Activated T-cell treated with anti-CD3 and anti-CD28 coated beads, Interleukin-2, amount 50 U/mL, for 72 hours (primary cell): ENCODE data around the gene CFAP210. TPM values are rescaled to one million over a fixed set of nuclear protein-coding genes. Genes with fewer than 3 reads are reported as not detected.

Experiments
- ATAC-seq, 2 donors: fragments of 150-1000 bp; cut with Tn5 transposase; replicated peaks in 1 of 2; 2 replicates each; pipeline ENCODE4 v1.10.0; 2021; ENCODE audit warnings: moderate library complexity in 2 of 2, mild to moderate bottlenecking in 1 of 2
- DNase-seq, 2 donors: peaks; one replicate each; pipeline ENCODE4 v3.0.0; 2021 to 2022; ENCODE audit warnings: mixed read lengths in 1 of 2
- H3K27ac Mint-ChIP-seq: one replicate; pipeline ENCODE4 v1.8.0; 2022; ENCODE audit warnings: mild to moderate bottlenecking, moderate library complexity, mixed read lengths
- H3K27me3 Mint-ChIP-seq: one replicate; pipeline ENCODE4 v1.8.0; 2022; ENCODE audit warnings: low read depth, mixed read lengths
- H3K36me3 Mint-ChIP-seq, 2 donors: one replicate each; pipeline ENCODE4 v1.8.0; 2022; ENCODE audit warnings: mixed read lengths in 2 of 2, mild to moderate bottlenecking in 1 of 2; ENCODE audit not compliant: insufficient read depth in 2 of 2
- H3K4me1 Mint-ChIP-seq: one replicate; pipeline ENCODE4 v1.8.0; 2022; ENCODE audit warnings: low read depth, mixed read lengths
- H3K4me3 Mint-ChIP-seq, 2 donors: one replicate each; pipeline ENCODE4 v1.8.0; 2022; ENCODE audit warnings: mild to moderate bottlenecking in 2 of 2, mixed read lengths in 2 of 2, moderate library complexity in 2 of 2
- H3K9me3 Mint-ChIP-seq, 2 donors: one replicate each; pipeline ENCODE4 v1.8.0; 2022; ENCODE audit warnings: mixed read lengths in 2 of 2
- total RNA-seq, 2 donors: library from RNA; stranded (reverse); gene quantifications; one replicate each; pipeline ENCODE4 v1.2.3, GENCODE V29; 2022

CFAP210 gene
- under 1 TPM in 1 of 2 donors, not detected in 1; 0.22 TPM for total RNA-seq

DNA sequence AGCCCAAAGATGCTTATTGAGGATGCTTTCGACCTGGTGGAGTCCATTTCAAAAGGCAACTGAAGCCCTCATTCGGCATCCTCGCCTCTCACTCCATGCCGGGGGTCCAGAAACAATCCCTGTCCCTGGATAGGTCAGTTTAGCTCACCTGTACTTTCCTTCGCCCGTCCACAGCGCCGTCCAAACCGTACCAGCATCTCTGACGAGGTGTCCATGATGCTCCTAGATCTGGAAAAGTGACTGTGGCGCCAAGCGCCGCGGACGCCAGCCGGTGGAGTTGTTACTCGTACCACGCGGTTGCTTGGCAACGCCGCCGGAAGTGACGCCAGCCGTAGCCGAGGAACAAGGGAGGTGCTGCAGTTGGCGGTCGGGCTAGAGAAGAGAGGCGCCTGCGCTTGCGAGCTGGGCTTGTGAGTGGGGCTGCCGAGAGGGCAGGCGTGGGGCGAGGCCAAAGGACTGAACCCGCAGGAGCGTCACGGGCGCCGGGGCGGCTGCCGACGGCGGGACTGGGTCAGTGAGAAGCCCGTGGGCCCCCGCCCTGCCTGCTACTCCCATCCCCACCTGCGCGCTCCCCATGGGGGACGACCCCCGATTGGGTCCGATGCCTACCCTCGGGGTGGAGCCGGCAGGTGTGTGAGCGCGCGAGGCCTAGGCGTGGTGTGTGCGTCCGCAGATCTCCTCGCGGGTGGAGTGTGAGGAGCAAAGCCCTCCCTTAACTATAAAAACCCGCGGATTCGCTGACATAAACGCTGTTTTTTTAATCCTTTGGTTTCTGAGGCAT lies at the start of gene CFAP210, which contains the start of gene PHOSPHO2:
Gene CFAP210 (minus strand): TSS at position 293 of the 781 bp plus-strand sequence. CDS start 78 bp downstream, at position 215.
Gene PHOSPHO2 (plus strand): TSS at position 357 of the 781 bp plus-strand sequence. CDS start 6,503 bp downstream, outside the sequence.
- peak within 1 kb of the TSS; percentile 94 to 98 for H3K4me3 Mint-ChIP-seq
- peak; percentile 100 for ATAC-seq

GRCh38 chr2:169743549-169743948 lies 49.3 kb upstream of the CFAP210 start:
- no peak overlapping the region for H3K4me3 Mint-ChIP-seq
- peaks cover 5% of the 10 kb centered on the region for H3K4me1 Mint-ChIP-seq
- no peak for ATAC-seq
- no peak overlapping the region for H3K27ac Mint-ChIP-seq
- H3K27me3 Mint-ChIP-seq: no peaks in the 10 kb centered on the region
- peaks cover 2 to 7% of the 10 kb centered on the region in 2 donors for H3K36me3 Mint-ChIP-seq
- peaks cover 0 to 3% of the 10 kb centered on the region in 2 donors for H3K9me3 Mint-ChIP-seq
- DNase-seq: no peak

More for the DNA sequence above, at the start of gene CFAP210, which contains the start of gene PHOSPHO2:
- Mint-ChIP-seq H3K9me3 (peaks cover 2% of the 10 kb centered on the region in 2 donors), H3K4me1 (peaks cover 33% of the 10 kb centered on the region), H3K27me3 (peaks cover 23% of the 10 kb centered on the region), H3K27ac (peak within 1 kb of the TSS; percentile 68), H3K36me3 (peaks cover 7 to 15% of the 10 kb centered on the region in 2 donors)
- peak; percentile 99 for DNase-seq

DNA sequence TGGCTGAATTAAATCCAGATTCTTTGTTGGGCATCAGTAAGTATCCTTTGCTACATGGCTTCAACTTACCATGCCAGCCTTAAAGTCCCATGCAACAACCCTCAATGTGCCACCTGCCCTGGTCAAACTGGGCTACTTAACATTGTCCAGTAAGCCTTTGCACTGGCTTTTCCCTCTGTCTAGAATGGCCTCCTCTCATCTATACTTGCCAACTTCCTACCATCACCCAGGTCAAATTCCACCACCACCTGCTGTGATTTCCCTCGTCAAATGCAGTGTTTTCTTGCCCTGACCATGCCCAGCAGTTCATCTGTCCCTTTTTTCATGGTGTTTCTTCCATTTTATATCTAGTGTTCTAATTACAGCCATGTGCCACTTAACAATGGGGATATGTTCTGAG lies 45.1 kb upstream of the CFAP210 start:
- Mint-ChIP-seq H3K9me3 (peaks cover 0 to 3% of the 10 kb centered on the region in 2 donors), H3K27me3 (peaks cover 8% of the 10 kb centered on the region), H3K4me1 (peaks cover 5% of the 10 kb centered on the region), H3K4me3 (no peak overlapping the region), H3K27ac (no peak overlapping the region), H3K36me3 (peaks cover 2 to 7% of the 10 kb centered on the region in 2 donors)
- no peak for DNase-seq
- no peak for ATAC-seq

DNA sequence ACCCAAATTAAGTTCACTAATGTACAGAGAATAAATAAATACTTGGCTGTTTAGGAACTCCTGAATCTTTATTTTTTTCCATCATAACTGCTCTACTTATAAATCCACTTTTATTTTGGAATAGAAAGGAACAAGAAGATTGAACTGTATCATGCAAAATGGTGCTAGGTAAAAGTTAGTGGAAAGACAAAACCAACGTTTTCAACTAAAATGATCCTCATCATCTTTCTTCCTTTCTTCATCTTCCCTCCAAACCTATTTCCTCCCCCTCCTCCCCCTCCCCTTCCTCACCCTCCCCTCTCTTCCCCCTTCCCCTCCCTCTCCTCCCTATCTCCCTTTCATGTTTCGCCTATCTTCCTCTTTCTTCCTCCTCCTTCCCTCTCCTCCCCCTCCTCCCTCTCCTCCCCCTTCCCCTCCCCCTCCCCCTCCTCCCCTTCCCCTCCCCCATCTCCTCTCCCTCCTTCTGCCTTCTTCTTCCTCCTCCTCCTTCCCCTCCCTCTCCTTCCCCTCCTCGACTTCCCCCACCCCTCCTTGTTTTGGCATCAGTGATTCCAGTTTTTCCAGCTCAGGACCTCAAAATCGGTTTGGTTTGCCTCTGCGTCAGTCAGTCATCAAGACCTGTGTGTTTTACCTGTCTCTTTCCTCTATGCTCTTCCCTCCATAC lies 44.5 kb upstream of the CFAP210 start:
- peaks cover 8% of the 10 kb centered on the region for H3K27me3 Mint-ChIP-seq
- H3K9me3 Mint-ChIP-seq: peaks cover 0 to 3% of the 10 kb centered on the region in 2 donors
- no peak for DNase-seq
- no peak overlapping the region for H3K27ac Mint-ChIP-seq
- H3K4me3 Mint-ChIP-seq: no peak overlapping the region
- no peak for ATAC-seq
- peaks cover 2% of the 10 kb centered on the region in 2 donors for H3K36me3 Mint-ChIP-seq
- peaks cover 5% of the 10 kb centered on the region for H3K4me1 Mint-ChIP-seq

GRCh38 chr2:169736902-169737301 lies 42.7 kb upstream of the CFAP210 start:
- Mint-ChIP-seq H3K4me3 (no peak overlapping the region), H3K27ac (no peak overlapping the region), H3K27me3 (peaks cover 25% of the 10 kb centered on the region), H3K9me3 (peaks cover 0 to 3% of the 10 kb centered on the region in 2 donors), H3K4me1 (peaks cover 17% of the 10 kb centered on the region), H3K36me3 (peaks cover under 1 to 5% of the 10 kb centered on the region in 2 donors)
- ATAC-seq (no peak), DNase-seq (no peak)

GRCh38 chr2:169735623-169736022 lies 41.4 kb upstream of the CFAP210 start:
- Mint-ChIP-seq H3K4me3 (peak overlapping the region in 1 of 2 donors; percentile 36), H3K9me3 (peaks cover 0 to 3% of the 10 kb centered on the region in 2 donors), H3K4me1 (peaks cover 17% of the 10 kb centered on the region), H3K27me3 (peaks cover 26% of the 10 kb centered on the region), H3K27ac (no peak overlapping the region), H3K36me3 (peaks cover 0 to 5% of the 10 kb centered on the region in 2 donors)
- DNase-seq: no peak
- no peak for ATAC-seq

- ATAC-seq: peak; percentile 69 to 70
- H3K27ac Mint-ChIP-seq: peak overlapping the region; percentile 24
- H3K4me3 Mint-ChIP-seq: peak overlapping the region; percentile 80 to 87
- peaks cover 0 to 3% of the 10 kb centered on the region in 2 donors for H3K36me3 Mint-ChIP-seq
- DNase-seq: peak; percentile 47 to 54
- no peaks in the 10 kb centered on the region for H3K9me3 Mint-ChIP-seq
- H3K4me1 Mint-ChIP-seq: peaks cover 17% of the 10 kb centered on the region
- peaks cover 26% of the 10 kb centered on the region for H3K27me3 Mint-ChIP-seq
Measured at GRCh38 chr2:169734169-169734847, 40.1 kb upstream of the CFAP210 start.

DNA sequence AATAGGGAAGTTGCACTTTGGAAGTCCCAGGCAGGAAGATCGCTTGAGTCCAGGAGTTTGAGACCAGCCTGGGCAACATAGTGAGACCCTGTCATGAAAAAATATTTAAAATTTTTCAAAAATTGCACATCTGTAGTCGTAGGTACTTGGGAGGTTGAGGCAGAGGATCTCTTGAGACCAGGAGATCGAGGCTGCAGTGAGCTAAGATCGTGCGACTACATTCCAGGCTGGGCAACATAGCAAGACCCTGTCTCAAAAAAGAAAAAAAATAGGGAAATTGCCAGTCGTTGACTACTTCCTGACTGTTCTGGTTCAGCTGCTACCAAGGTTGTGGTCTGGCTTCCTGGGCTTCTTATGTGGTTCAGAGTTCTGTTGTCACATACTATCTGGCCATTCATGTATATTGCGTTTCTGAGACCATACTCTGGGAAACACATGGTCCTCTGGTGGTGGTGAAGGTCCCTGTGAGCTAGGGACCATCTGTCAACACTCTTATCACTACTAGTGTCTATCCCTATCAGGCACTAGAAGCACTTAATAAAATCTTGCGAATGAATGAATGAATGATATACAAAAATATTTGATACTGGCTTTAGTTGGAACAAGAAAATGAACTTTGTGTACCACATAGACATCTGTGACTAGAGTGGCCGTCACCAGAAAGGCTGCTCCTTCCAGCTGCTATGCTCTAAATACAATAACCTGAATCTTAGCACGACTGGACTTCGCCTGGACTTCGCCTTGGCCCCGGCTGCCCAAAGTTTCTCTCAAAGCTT lies 38.6 kb upstream of the CFAP210 start:
- H3K9me3 Mint-ChIP-seq: no peaks in the 10 kb centered on the region
- ATAC-seq: no peak

DNA sequence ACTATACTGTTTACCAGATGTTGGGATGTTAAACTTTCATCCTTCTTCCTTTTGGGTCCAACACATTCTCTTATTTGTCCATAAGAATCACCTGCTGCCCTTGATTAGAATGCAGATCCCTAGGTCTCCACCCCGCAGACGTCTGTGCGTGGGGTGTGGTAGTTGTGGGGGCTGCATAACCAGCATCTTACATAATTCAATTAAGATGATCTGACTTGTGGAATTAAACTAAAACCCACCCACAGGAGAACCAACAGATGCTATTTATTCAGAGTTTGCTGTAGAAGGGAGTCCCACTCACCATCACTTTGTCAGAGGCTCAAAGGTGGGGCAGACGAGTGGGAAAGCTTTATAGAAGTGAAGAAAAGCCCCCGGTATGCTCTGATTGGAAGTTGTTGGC lies 37.9 kb upstream of the CFAP210 start:
- Mint-ChIP-seq H3K4me3 (peak overlapping the region; percentile 15 to 42), H3K27ac (no peak overlapping the region), H3K27me3 (peaks cover 23% of the 10 kb centered on the region), H3K9me3 (no peaks in the 10 kb centered on the region), H3K36me3 (peaks cover 0 to 3% of the 10 kb centered on the region in 2 donors), H3K4me1 (peaks cover 12% of the 10 kb centered on the region)
- ATAC-seq (no peak), DNase-seq (no peak)

More for the DNA sequence above, 38.6 kb upstream of the CFAP210 start:
- Mint-ChIP-seq H3K27me3 (peaks cover 26% of the 10 kb centered on the region), H3K4me3 (peak overlapping the region; percentile 96 to 97), H3K4me1 (peaks cover 12% of the 10 kb centered on the region), H3K27ac (peak overlapping the region; percentile 27), H3K36me3 (peaks cover 0 to 3% of the 10 kb centered on the region in 2 donors)
- DNase-seq: no peak

DNA sequence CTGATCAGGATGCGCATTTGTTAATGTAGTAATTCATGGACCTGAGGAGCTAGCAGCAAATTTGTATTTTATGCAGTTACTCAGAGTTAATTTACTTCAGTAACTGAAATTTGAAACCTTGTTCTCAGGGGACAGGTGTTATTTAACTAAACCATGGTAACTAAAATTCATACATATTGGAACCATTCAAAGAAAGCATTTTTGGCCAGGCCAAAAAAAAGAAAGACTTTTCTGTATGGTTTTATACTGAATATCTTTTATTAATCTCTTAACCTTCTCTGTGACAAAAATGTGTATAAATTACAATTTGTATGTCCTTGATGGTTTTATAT lies 35.0 kb upstream of the CFAP210 start:
- Mint-ChIP-seq H3K9me3 (no peaks in the 10 kb centered on the region), H3K4me3 (no peak overlapping the region), H3K36me3 (peaks cover 0 to 3% of the 10 kb centered on the region in 2 donors), H3K27me3 (peaks cover 18% of the 10 kb centered on the region), H3K4me1 (peaks cover 12% of the 10 kb centered on the region), H3K27ac (no peak overlapping the region)
- DNase-seq: no peak
- ATAC-seq: no peak

DNA sequence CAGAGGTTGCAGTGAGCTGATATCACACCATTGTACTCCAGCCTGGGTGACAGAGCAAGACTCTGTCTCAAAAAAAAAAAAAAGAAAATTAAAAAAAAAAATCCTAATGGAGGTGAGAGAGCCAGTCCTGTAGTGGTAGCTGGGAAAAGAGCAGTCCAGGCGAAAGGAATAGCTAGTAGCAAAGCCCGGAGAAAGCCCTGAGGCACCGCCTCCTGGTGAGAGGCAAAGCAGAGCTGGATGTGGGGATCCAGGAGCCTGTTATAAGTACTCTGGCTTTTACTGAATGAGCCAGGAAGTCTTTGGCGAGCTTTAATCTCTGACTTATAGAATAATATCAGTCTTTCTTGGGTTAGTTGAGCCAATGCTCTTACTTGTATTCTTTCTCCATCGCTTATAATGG lies 32.9 kb upstream of the CFAP210 start:
- no peaks in the 10 kb centered on the region for H3K36me3 Mint-ChIP-seq
- no peak overlapping the region for H3K4me3 Mint-ChIP-seq
- ATAC-seq (no peak), DNase-seq (no peak)
- H3K27ac Mint-ChIP-seq: no peak overlapping the region
- no peaks in the 10 kb centered on the region for H3K9me3 Mint-ChIP-seq
- peaks cover 2% of the 10 kb centered on the region for H3K27me3 Mint-ChIP-seq
- peaks cover under 1% of the 10 kb centered on the region for H3K4me1 Mint-ChIP-seq

DNA sequence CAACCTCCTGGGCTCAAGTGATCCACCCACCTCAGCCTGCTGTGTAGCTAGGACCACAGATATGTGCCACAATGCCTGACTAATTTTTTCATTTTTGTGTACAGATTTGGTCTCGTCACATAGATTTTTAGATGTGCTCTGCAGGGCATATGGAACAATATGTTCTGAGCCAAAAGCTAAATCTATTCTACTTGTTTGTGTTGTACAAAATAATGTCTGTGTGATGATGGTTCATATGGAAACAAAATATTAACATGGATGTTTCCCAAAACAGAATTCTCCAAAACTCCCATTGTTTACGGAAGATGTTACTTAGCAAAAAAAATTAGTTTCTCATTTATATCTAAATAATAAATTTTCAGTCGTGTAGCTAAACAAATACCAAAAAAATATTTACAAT lies 26.8 kb upstream of the CFAP210 start:
- no peaks in the 10 kb centered on the region for H3K4me1 Mint-ChIP-seq
- no peaks in the 10 kb centered on the region for H3K9me3 Mint-ChIP-seq
- H3K36me3 Mint-ChIP-seq: no peaks in the 10 kb centered on the region
- DNase-seq: no peak
- no peak for ATAC-seq
- H3K4me3 Mint-ChIP-seq: no peak overlapping the region
- no peak overlapping the region for H3K27ac Mint-ChIP-seq
- H3K27me3 Mint-ChIP-seq: no peaks in the 10 kb centered on the region
